ENCODE measurements around the gene DHRSX.
"Not testable (repeated sequence)": the region's sequence is repeated elsewhere in the genome, so short reads cannot be mapped to it uniquely, and the experiment has no call there.

Gene DHRSX

DNA sequence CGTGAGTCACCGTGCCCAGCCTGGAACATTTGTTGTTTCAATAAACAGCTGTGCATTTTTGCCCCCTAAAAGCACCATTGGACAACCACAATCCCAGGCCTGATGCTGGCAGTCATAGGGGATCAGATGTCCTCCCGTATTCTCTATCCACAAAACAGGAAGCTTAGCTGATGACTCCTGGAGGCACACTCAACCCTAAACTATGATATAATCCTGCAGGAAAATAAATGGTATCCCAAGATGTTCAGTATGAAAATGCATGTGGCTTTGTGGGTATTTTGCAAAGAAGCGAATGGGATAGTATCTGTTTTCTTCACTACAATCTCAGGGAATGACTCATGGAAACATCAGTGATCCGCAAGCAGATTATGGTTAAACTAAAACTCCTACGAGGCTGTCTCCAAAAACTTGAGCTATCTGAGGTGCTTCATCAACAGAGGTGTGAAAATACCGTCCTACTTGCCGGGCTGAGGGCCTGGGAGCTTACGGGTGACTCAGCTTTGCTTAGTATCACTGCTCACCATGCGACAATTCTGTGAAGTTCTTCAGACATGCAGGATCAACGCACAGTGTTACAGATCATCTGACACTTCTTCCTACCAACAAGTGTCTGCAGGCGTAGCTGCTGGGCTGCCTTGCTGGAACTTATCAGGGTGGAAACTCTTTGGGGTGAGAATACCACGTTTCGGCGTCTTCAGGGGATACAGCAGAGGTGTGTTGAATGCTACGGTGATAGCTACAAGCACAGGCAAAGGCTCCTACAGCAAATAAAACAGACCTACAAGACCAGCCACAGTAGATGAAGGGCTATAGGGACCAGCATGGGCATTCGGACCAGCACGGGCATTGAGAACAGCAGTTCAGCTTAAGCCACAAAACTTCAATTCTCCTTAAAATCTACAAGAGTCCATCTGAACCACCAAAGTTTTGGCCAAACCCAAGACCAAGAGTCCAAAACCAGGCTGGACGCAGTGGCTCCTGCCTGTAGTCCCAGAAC lies 148.5 kb downstream of the DHRSX start:
- TF ChIP-seq, protein P1, sequence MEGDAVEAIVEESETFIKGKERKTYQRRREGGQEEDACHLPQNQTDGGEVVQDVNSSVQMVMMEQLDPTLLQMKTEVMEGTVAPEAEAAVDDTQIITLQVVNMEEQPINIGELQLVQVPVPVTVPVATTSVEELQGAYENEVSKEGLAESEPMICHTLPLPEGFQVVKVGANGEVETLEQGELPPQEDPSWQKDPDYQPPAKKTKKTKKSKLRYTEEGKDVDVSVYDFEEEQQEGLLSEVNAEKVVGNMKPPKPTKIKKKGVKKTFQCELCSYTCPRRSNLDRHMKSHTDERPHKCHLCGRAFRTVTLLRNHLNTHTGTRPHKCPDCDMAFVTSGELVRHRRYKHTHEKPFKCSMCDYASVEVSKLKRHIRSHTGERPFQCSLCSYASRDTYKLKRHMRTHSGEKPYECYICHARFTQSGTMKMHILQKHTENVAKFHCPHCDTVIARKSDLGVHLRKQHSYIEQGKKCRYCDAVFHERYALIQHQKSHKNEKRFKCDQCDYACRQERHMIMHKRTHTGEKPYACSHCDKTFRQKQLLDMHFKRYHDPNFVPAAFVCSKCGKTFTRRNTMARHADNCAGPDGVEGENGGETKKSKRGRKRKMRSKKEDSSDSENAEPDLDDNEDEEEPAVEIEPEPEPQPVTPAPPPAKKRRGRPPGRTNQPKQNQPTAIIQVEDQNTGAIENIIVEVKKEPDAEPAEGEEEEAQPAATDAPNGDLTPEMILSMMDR (IDR thresholded peaks at IDR 0.05; ENCODE audit: control extremely low read depth, extremely low read depth, low read depth, missing control alignments): no peak
- ChIA-PET POLR2A (no interaction called here), CTCF (no interaction called here)
- no peak for DNase-seq (ENCODE audit: extremely low spot score)

DNA sequence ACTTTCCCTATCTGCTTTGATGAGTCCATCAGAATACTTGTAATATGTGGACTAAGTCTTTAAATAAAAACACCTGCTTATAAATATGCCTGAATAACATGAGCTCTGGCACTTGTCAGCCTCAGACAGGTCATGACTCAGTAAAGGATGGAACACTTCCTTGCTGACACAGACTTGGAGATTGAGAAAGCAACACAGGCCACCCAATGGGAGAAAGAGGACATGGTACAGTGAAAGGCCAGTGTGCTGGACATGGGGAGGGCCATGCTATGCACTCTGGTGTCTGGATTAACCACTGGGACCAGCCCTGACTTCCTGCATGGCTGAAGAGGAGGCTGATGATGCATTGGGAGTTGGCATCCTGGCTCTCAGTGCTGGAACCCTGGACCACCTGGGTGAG lies 149.5 kb downstream of the DHRSX start:
- CTCF ChIA-PET: no interaction called here
- TF ChIP-seq, protein P1 (IDR thresholded peaks at IDR 0.05; ENCODE audit: control extremely low read depth, extremely low read depth, low read depth, missing control alignments): no peak
- POLR2A ChIA-PET: no interaction called here
- DNase-seq (ENCODE audit: extremely low spot score): no peak

DNA sequence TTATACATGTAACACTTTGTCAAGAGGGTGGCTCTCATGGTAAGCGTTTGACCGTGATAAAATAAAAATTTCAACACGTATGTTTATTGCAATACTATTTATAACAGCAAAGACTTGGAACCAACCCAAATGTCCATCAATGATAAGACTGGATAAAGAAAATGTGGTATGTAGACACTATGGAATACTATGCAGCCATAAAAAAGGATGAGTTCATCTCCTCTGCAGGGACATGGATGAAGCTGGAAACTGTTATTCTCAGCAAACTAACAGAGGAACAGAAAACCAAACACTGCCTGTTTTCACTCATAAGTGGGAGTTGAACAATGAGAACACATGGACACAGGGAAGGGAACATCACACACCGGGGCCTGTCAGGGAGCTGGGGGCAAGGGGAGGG lies 150.1 kb downstream of the DHRSX start:
- CTCF ChIA-PET, POLR2A ChIA-PET: not testable (repeated sequence)

DNA sequence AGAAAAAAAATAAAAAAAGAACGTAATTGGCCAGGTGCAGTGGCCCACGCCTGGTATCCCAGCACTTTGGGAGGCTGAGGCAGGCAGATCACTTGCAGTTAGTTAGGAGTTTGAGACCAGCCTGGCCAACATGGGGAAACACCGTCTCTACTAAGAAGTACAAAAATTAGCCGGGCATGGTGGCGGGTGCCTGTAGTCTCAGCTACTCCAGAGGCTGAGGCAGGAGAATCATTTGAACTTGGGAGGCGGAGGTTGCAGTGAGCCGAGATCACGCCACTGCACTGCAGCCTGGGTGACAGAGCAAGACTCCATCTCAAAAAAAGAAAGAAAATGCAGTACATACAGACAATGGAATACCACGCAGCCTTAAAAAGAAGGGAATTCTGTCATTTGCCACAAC lies 150.7 kb downstream of the DHRSX start:
- DNase-seq (ENCODE audit: extremely low spot score); CTCF ChIA-PET; POLR2A ChIA-PET: not testable (repeated sequence)

More for the DNA sequence above, 150.1 kb downstream of the DHRSX start:
- DNase-seq (ENCODE audit: extremely low spot score): not testable (repeated sequence)

DNA sequence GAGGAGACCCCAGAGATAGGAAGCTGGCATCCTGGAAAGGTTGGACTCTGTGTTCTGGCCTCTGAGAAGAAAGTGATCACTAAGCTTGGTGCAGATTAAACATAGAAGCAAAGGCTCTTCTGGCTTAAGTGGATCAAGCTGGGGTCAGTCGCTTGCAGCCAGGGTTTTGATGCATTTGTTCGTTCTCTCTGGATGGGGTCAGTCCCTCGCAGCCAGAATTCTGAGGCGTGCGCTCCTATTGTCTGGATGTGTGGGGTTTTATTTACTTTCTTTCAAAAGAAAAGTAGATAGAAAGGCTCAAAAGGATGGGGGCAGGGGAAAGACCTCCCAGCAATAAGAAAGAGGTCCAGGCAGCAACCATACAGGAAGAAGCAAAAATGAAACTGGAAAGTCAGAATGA lies 152.6 kb downstream of the DHRSX start:
- CTCF ChIA-PET: no interaction called here
- POLR2A ChIA-PET: no interaction called here

DNA sequence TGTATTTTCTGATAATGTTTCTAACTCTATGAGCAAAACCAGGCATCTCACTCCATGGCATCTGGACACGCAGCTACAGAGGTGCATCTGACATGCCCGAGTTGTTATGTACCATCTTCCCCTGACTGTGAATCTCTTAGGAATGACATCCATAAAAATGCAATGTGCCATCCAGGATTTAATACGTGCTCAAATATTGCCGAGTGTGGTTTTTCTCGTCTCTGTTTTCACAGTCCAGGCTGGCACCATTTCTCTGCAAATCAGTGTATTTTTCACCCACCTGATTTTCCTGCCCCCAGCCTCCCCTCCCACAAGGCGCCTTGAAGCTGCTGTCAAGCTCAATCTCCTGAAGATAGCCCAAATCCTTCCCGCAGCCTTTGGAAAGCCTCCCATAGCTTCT lies 154.6 kb downstream of the DHRSX start:
- ChIA-PET POLR2A (no interaction called here), CTCF (no interaction called here)
- no peak for DNase-seq (ENCODE audit: extremely low spot score)
- TF ChIP-seq, protein P1 (IDR thresholded peaks at IDR 0.05; ENCODE audit: control extremely low read depth, extremely low read depth, low read depth, missing control alignments): no peak

More for the DNA sequence above, 152.6 kb downstream of the DHRSX start:
- TF ChIP-seq, protein P1 (IDR thresholded peaks at IDR 0.05; ENCODE audit: control extremely low read depth, extremely low read depth, low read depth, missing control alignments): no peak
- DNase-seq (ENCODE audit: extremely low spot score): no peak

DNA sequence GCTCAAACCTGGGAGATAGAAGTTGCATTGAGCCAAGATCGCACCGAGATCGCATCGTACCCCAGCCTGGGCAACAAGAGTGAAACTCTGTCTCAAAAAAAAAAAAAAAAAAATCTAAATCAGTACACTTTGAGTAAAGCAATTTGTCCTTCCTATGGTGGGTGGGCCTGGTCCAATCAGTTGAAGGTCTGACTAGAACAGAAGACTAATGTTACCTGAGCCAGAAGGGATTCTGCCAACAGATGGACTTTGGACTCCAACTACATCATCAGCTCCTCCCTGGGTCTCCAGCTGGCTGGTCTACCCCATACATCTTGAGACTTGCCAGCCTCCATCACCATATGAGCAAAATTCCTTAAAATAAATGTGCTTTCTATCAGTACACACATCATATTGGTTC lies 155.2 kb downstream of the DHRSX start:
- ChIA-PET POLR2A (no interaction called here), CTCF (no interaction called here)
- DNase-seq (ENCODE audit: extremely low spot score): no peak
- TF ChIP-seq, protein P1 (IDR thresholded peaks at IDR 0.05; ENCODE audit: control extremely low read depth, extremely low read depth, low read depth, missing control alignments): no peak

Measured in GM10248 (cell line).